Smooth muscle cell (in vitro differentiated cells): ENCODE results near the gene PALM2AKAP2. TPM values are rescaled to one million over a fixed set of nuclear protein-coding genes. Genes with fewer than 3 reads are reported as not detected.

ENCODE experiments used
- DNase-seq: peaks from one replicate; lab custom pipeline; 2025; ENCODE audit not compliant: unreplicated experiment; lab: John Stamatoyannopoulos, UW
- H2AFZ ChIP-seq: fragments of 200-600 bp; sonication (generic); 2 replicates; pipeline ENCODE4 v1.6.0; 2016; ENCODE audit warnings: antibody characterized with exemption, low read depth, mild to moderate bottlenecking
- H3F3A ChIP-seq: fragments of 200-600 bp; sonication (generic); 2 replicates; pipeline ENCODE4 v1.6.0; 2017; ENCODE audit warnings: antibody characterized with exemption, low read depth
- H3K27ac ChIP-seq: fragments of 200-600 bp; sonication (generic); 2 replicates; pipeline ENCODE4 v1.5.1; 2016; ENCODE audit warnings: low read depth, mild to moderate bottlenecking
- H3K27me3 ChIP-seq: fragments of 200-600 bp; sonication (generic); 2 replicates; pipeline ENCODE4 v1.6.1; 2016; ENCODE audit warnings: low read depth, mild to moderate bottlenecking
- H3K36me3 ChIP-seq: fragments of 200-600 bp; sonication (generic); 2 replicates; pipeline ENCODE4 v1.5.1; 2016; ENCODE audit warnings: low read depth
- H3K4me1 ChIP-seq: fragments of 200-600 bp; sonication (generic); 2 replicates; pipeline ENCODE4 v1.5.1; 2016; ENCODE audit warnings: low read depth
- H3K4me2 ChIP-seq: fragments of 200-600 bp; sonication (generic); 2 replicates; pipeline ENCODE4 v1.6.0; 2016; ENCODE audit warnings: mild to moderate bottlenecking
- H3K4me3 ChIP-seq: fragments of 200-600 bp; sonication (generic); 2 replicates; pipeline ENCODE4 v1.5.1; 2016; ENCODE audit warnings: mild to moderate bottlenecking
- H3K79me2 ChIP-seq: fragments of 200-600 bp; sonication (generic); 2 replicates; pipeline ENCODE4 v1.6.0; 2016; ENCODE audit warnings: low read depth, mild to moderate bottlenecking
- H3K9ac ChIP-seq: fragments of 200-600 bp; sonication (generic); 2 replicates; pipeline ENCODE4 v1.6.0; 2016; ENCODE audit warnings: low read depth
- H3K9me3 ChIP-seq: fragments of 200-600 bp; sonication (generic); replicated peaks from 2 replicates; pipeline ENCODE4 v1.5.1; 2016; ENCODE audit warnings: low read depth
- H4K20me1 ChIP-seq: fragments of 200-600 bp; sonication (generic); 2 replicates; pipeline ENCODE4 v1.6.0; 2016; ENCODE audit warnings: low read depth
- CTCF ChIP-seq: fragments of 200-600 bp; sonication (generic); IDR thresholded peaks from 2 replicates; pipeline ENCODE4 v1.5.1; 2017; ENCODE audit warnings: borderline replicate concordance, mild to moderate bottlenecking, antibody characterized with exemption; ENCODE audit not compliant: insufficient read depth, poor library complexity, severe bottlenecking
- WGBS: methylation state at CpG from one replicate; pipeline ENCODE4 v1.1.7; 2016; ENCODE audit warnings: low lambda C conversion rate; 5-methylcytosine and 5-hydroxymethylcytosine counted together
- polyA plus RNA-seq: library from polyadenylated mRNA; unstranded; fragments of >200 nt; fragmentation: Nextera tagmentation; extraction: Ambion mirVana; gene quantifications from 2 replicates; pipeline ENCODE4 v1.2.1, GENCODE V29; 2016
- total RNA-seq: library from RNA; depleted of rRNA; stranded (reverse); fragments of >200 nt; gene quantifications from 2 replicates; pipeline ENCODE4 v1.2.3, GENCODE V29; 2014

PALM2AKAP2 gene
- total and polyA plus RNA-seq, 2 experiments from 2014 or later: 5.8 to 9.3 TPM

- H3K4me1 ChIP-seq: peaks cover 34% of the 10 kb centered on the region
- no peak overlapping the region for H2AFZ ChIP-seq
- no peak for DNase-seq
- no peak overlapping the region for H3K4me3 ChIP-seq
- H3K9ac ChIP-seq: no peak overlapping the region
- no peaks in the 10 kb centered on the region for H3K9me3 ChIP-seq
- WGBS: 72% methylated on average over 2 of the region's 2 CpGs
- no peaks in the 10 kb centered on the region for H3F3A ChIP-seq
- no peaks in the 10 kb centered on the region for H4K20me1 ChIP-seq
- H3K36me3 ChIP-seq: no peaks in the 10 kb centered on the region
- no peak for TF ChIP-seq CTCF
- no peak overlapping the region for H3K4me2 ChIP-seq
- no peaks in the 10 kb centered on the region for H3K79me2 ChIP-seq
- no peaks in the 10 kb centered on the region for H3K27me3 ChIP-seq
- no peak overlapping the region for H3K27ac ChIP-seq
Measured at GRCh38 chr9:109743696-109744095, 36.3 kb upstream of the PALM2AKAP2 start.

GRCh38 chr9:109745335-109746283 is 34.4 kb upstream of the PALM2AKAP2 start:
- H3K4me1 ChIP-seq: peaks cover 34% of the 10 kb centered on the region
- 9% methylated on average over 11 of the region's 11 CpGs for WGBS
- H3K4me2 ChIP-seq: peak overlapping the region; percentile 25
- H3K27ac ChIP-seq: no peak overlapping the region
- H3K9me3 ChIP-seq: no peaks in the 10 kb centered on the region
- no peak overlapping the region for H3K9ac ChIP-seq
- peak overlapping the region; percentile 66 for H2AFZ ChIP-seq
- no peak overlapping the region for H3K4me3 ChIP-seq
- H3F3A ChIP-seq: no peaks in the 10 kb centered on the region
- no peaks in the 10 kb centered on the region for H3K27me3 ChIP-seq
- no peak for DNase-seq
- H3K79me2 ChIP-seq: no peaks in the 10 kb centered on the region
- no peaks in the 10 kb centered on the region for H3K36me3 ChIP-seq
- TF ChIP-seq CTCF: no peak
- no peaks in the 10 kb centered on the region for H4K20me1 ChIP-seq

GRCh38 chr9:109751253-109751652 is 28.7 kb upstream of the PALM2AKAP2 start:
- Histone ChIP-seq H3K9ac (no peak overlapping the region), H2AFZ (peak overlapping the region; percentile 94), H3K4me3 (no peak overlapping the region), H3K27me3 (no peaks in the 10 kb centered on the region), H3K4me1 (peaks cover 13% of the 10 kb centered on the region), H4K20me1 (no peaks in the 10 kb centered on the region), H3K4me2 (peak overlapping the region; percentile 72), H3K79me2 (no peaks in the 10 kb centered on the region), H3K36me3 (no peaks in the 10 kb centered on the region), H3F3A (no peaks in the 10 kb centered on the region), H3K27ac (no peak overlapping the region), H3K9me3 (no peaks in the 10 kb centered on the region)
- WGBS: 24% methylated on average over 7 of the region's 7 CpGs
- no peak for TF ChIP-seq CTCF
- DNase-seq: no peak
